ENCODE data around the gene PTRH1. TPM values are rescaled to one million over a fixed set of nuclear protein-coding genes. Genes with fewer than 3 reads are reported as not detected.

The PTRH1 gene
- total and polyA plus RNA-seq, 12 donors: 3.4 to 48.8 (median 24.3) TPM

GRCh38 chr9:127714020-127714750 lies 1.3 kb downstream of the PTRH1 start:
- intact Hi-C loops (cut with DNase I): no loop called here
- Histone ChIP-seq H3K27ac (no peak overlapping the region), H3K4me3 (peak overlapping the region in 2 of 4 donors; percentile 87 to 98), H3K36me3 (replicated peaks in 1 of 2) (no peaks in the 10 kb centered on the region), H3K9me3 (replicated peaks in 1 of 3) (no peaks in the 10 kb centered on the region), H3K27me3 (no peaks in the 10 kb centered on the region), H3K4me1 (replicated peaks in 1 of 2) (peaks cover 14 to 22% of the 10 kb centered on the region in 2 donors)
- TF ChIP-seq CTCF (IDR thresholded peaks at IDR 0.05) (no peak), POLR2A (IDR thresholded peaks at IDR 0.05) (no peak)
- no peak for DNase-seq
- 70 to 78% (median 77%) methylated on average over 6 to 19 of the region's 19 CpGs for WGBS, 4 donors

DNA sequence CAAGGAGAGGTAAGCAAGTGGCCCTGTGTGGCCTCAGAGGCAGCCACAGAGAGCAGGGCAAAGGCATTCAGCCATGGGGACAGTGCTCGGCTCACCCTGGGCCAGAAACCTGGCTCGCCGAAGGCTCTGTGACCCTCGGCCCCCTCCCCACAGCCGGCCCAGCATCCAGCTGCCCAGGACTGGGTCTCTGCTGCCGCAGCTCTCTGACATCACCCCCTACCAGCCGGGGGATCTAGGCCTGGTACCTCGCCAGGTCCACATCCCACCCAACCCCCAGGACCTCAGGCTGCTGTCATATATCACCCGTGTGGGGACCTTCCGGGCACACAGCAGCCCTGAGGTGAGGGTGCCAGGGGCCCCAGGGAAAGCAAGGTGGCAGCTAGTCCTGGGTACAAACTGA lies 2.6 kb downstream of the PTRH1 start:
- H3K9me3 ChIP-seq (replicated peaks in 1 of 3): no peaks in the 10 kb centered on the region
- no peak overlapping the region for H3K27ac ChIP-seq
- DNase-seq: no peak
- H3K36me3 ChIP-seq (replicated peaks in 1 of 2): no peaks in the 10 kb centered on the region
- WGBS, 4 donors: 87 to 95% (median 94%) methylated on average over 9 to 10 of the region's 10 CpGs; no CpG with 5 or more reads in 1 of the 4 donors
- no peak overlapping the region for H3K4me3 ChIP-seq
- TF ChIP-seq CTCF (IDR thresholded peaks at IDR 0.05) (no peak), POLR2A (IDR thresholded peaks at IDR 0.05) (no peak)
- H3K27me3 ChIP-seq: no peaks in the 10 kb centered on the region
- H3K4me1 ChIP-seq (replicated peaks in 1 of 2): peaks cover 14 to 20% of the 10 kb centered on the region in 2 donors
- intact Hi-C loops (cut with DNase I): no loop called here

DNA sequence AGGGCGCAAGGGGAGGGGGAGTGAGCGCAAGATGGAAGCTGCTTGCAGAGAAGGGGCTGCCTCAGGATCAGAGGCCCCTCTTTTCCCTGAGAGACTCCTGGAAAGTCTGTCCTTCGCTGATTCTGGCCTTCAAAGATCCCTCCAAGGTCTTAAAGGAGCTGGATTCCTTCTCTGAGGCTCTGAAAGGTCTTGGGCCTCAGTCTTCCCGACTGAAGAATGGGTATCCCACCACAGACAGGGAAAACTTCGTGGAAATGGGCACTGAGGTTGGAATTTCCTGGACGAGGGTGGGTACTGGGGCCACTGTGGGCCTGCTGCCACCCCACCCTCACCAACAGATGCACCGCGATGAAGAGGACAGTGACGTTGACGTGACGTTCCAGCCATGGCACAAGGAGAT lies 3.1 kb downstream of the PTRH1 start:
- Histone ChIP-seq H3K27me3 (no peaks in the 10 kb centered on the region), H3K4me3 (no peak overlapping the region), H3K4me1 (replicated peaks in 1 of 2) (peaks cover 14 to 16% of the 10 kb centered on the region in 2 donors), H3K9me3 (replicated peaks in 1 of 3) (no peaks in the 10 kb centered on the region), H3K27ac (no peak overlapping the region), H3K36me3 (replicated peaks in 1 of 2) (no peaks in the 10 kb centered on the region)
- intact Hi-C loops (cut with DNase I): no loop called here
- 90 to 93% (median 92%) methylated on average over 9 to 11 of the region's 11 CpGs for WGBS, 4 donors
- DNase-seq: no peak
- TF ChIP-seq POLR2A (IDR thresholded peaks at IDR 0.05) (no peak), CTCF (IDR thresholded peaks at IDR 0.05) (no peak)

- Histone ChIP-seq H3K9me3 (replicated peaks in 1 of 3) (no peaks in the 10 kb centered on the region), H3K27me3 (no peaks in the 10 kb centered on the region), H3K4me1 (replicated peaks in 1 of 2) (peaks cover 14 to 16% of the 10 kb centered on the region in 2 donors), H3K27ac (no peak overlapping the region), H3K36me3 (replicated peaks in 1 of 2) (no peaks in the 10 kb centered on the region), H3K4me3 (no peak overlapping the region)
- WGBS, 4 donors: 77 to 100% (median 86%) methylated on average over 1 to 11 of the region's 11 CpGs
- intact Hi-C loops (cut with DNase I): no loop called here
- no peak for DNase-seq
- TF ChIP-seq CTCF (IDR thresholded peaks at IDR 0.05) (no peak), POLR2A (IDR thresholded peaks at IDR 0.05) (no peak)
These were observed 3.6 kb downstream of the PTRH1 start for GRCh38 chr9:127711831-127712274.

Data from adrenal gland (tissue), 12 donors.